HK-2 (cell line): ENCODE results near the gene JADE2.
"Not testable (repeated sequence)": the region's sequence is repeated elsewhere in the genome, so short reads cannot be mapped to it uniquely, and the experiment has no call there.

ENCODE experiments used
- DNase-seq: peaks from one replicate; pipeline ENCODE4 v3.0.0-alpha.2; 2018; ENCODE audit not compliant: unreplicated experiment

The JADE2 gene

GRCh38 chr5:134507452-134507851 is 18.0 kb upstream of the JADE2 start:
- DNase-seq: no peak

- no peak for DNase-seq
Observed at GRCh38 chr5:134508521-134509195, 16.8 kb upstream of the JADE2 start.

- peak; percentile 45 for DNase-seq
Observed at GRCh38 chr5:134509308-134510040, 16.0 kb upstream of the JADE2 start.

GRCh38 chr5:134510970-134511795 is 14.3 kb upstream of the JADE2 start:
- peak; percentile 71 for DNase-seq

DNA sequence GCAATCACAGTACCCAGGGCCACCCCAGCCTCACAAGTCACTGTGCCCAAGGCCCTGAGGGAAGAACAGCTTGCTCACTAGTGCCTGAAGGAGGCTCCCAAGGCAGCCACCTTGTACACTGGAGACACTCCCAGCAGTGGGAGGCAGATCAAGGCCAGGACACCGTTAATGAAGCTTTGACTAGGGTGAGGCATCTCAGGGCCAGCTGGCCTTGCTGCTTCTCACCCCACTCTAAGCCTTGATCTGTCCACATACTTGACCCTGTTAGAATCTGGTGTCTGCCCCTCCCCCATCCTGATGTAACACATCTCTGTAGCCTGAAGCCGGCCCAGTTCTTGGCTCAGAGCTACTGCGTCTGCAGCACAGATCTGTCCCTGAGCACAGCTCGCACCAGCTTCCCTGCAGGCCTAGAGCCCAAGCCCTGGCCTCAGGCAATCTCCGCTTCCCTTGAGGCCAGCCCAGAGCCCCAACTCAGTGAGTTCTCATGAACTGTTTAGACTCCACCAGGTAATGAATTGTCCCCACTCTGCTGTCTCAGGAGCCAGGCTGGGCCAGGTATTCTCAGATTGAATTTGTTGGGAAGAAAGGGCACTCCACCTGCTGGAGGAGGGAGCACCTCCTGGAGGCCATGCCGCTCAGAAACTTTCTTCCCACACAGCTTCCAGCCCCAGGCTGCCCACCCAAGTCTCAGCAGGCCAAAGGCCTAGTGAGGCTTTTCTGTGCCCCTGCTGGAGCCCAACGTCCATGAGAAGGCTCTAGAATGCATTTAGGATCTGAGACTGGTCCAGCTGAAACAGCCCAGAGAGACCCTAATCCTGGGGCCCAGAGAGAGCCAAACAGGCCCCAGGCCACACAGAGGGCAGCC is 13.4 kb upstream of the JADE2 start:
- DNase-seq: peak; percentile 40

- no peak for DNase-seq
Observed at GRCh38 chr5:134512661-134512999, 12.8 kb upstream of the JADE2 start.

DNA sequence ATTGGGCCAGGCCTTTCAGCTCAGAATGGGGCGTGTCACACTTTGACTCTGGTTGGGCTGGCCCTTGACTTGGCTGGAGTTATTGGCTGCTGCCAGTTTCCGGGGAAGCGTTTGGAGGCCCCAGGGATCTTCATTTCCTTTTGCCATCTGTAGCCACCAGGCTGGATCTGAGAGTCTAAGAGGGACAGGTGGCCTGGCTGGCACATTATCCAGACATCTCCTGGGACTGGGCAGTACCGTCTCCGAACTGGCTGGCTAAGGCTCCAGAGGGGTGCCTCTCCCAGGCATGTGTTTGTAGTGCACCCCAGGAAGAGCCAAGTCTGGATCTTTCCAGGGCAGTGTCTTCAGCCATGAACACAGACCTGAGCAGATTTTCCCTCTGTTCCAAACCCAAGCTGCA is 9.7 kb upstream of the JADE2 start:
- DNase-seq: no peak

DNA sequence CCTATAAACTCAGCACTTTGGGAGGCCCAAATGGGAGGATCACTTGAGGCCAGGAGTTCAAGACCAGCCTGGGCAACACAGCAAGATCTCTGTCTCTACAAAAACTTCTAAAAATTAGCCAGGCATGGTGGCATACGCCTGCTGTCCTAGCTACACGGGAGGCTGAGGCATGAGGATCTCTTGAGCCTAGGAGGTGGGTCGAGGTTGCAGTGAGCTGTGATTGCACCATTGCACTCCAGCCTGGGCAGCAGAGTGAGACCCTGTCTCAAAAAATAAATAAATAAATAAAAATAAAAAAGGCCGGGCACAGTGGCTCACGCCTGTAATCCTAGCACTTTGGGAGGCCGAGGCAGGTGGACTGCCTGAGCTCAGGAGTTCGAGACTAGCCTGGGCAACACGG is 8.5 kb upstream of the JADE2 start:
- DNase-seq: not testable (repeated sequence)

- no peak for DNase-seq
Observed at GRCh38 chr5:134517553-134517952, 7.9 kb upstream of the JADE2 start.

DNA sequence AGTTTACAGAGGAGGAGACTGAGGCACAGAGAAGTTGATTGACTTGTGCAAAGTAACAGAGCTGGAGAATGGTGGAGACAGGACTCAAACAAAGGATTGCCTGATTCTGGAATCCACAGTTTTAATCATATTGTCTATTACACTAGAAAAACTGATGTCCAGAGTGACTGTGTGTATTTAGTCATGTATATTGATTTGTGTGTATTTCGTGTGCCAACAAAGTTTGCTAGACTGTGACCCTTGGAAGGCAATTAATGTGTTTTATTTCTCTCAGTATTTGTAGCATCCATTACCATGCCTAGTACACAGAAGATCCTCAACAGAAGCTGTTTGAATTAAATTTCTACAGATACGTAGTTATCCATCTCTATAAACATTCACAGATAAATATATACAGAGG is 5.5 kb upstream of the JADE2 start:
- no peak for DNase-seq

GRCh38 chr5:134521841-134522240 is 3.6 kb upstream of the JADE2 start:
- DNase-seq: no peak

DNA sequence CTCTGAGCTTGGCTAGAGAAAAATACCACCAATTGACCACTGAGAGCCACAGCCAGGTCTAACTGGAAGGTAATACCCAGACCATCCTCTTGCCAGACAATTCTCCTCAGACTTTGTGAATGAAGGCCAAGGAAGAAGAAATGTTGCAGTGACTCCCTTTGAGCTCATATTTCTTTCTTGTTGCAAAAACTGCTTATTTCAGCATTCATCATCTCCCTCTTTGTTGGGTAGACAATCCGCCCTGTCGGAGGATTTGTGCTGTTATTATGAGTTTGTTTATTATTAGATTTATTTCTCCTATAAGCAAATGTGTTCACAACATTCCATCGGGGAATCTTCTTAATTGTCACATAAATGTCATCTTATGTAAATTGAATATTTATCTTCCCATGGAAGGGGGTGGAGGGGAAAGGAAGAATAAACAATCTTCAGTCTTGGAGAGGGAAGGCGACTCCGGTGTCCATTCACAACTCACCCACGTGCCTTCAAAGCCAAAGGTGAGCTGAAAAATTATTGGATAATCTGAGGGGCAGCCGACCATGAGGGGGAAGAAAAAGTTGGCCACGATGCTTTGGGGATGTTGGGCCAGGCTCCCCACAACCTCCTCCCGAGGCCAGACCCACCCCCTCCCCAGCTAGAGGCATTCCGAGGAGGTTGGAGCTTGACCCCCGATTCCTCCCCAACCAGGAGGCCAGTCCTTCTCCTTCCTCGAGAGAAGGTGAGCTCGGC is 1.8 kb upstream of the JADE2 start:
- DNase-seq: no peak

GRCh38 chr5:134524272-134524825 is 1.1 kb upstream of the JADE2 start:
- DNase-seq: peak; percentile 74

DNA sequence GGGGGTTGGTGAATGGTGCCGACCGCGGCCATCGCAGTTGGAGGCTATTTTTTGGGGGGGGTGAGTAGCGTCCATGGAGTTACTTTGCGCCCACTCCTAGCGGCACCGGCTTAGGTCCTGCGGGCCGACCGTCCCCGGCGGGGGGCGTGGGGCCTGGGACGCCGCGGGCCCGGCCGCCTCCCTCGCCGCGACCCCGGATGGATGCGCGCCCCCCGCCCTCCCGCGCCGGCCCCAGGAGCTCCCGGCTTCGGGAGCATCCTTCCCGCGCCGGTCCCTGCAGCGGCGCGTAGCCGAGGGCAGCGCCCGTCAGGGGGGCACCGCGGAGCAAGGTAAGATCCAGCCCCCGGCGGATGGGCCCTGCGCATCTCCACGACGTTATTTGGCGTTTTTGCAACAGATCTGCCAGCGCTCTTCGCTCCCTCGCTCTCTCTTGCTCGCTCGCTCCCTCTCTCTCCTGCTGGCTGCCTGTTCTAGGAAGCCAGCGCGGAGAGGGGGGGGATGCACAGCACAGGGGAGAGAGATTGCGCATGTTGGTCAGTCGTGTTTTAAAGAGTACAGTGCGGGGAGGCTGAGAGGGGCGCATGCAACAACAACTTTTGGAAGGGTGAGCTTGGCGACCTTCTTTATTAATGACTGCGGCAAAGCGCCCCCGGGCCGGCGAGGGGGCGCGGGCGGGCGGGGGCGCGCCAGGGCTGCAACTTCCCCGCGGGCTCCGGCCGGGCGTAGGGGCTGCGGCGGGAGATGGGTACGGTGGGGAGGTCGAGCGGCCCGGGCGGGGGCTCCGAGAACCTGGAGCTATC is 413 bp downstream of the JADE2 start:
- DNase-seq: peak; percentile 53

DNA sequence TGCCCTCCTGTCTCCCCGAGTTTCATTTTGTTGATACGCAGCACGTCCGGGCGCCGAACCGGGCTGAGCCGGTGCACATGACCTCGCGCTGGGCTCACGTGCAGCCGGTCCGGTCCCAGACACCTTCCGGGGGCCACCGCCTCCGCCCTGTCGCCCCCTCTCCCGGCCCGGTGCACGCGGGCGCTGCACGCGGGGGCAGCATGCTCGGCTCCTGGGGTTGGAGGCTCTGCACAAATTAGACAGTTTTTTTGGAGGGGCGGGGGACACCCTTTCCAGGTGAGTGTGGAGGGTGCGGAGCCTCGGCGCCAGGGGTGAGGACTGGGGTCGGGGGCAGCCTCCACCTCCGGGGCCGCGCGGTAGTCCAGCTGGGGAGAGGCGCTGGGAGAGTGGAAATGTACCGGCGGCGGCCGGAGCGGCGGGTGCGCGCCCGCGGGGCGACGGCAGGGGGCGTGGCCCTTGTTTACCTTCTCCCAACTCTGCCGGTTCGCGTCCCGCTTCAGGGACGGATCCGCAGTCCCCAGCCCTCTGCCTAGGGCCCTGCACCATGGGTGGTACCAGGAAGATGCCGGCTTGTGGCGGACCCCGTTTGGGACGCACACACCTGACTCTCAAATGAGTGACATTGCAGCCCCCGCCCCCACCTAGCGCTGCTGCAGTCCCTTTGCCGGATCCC is 1.1 kb downstream of the JADE2 start:
- peak; percentile 75 for DNase-seq

GRCh38 chr5:134527156-134527960 is 1.9 kb downstream of the JADE2 start:
- DNase-seq: peak; percentile 83

- DNase-seq: no peak
Observed at GRCh38 chr5:134527961-134528424, 2.5 kb downstream of the JADE2 start.

GRCh38 chr5:134528556-134528955 is 3.1 kb downstream of the JADE2 start:
- no peak for DNase-seq
